ENCODE data around the gene PPP1R3F. TPM values are rescaled to one million over a fixed set of nuclear protein-coding genes. Genes with fewer than 3 reads are reported as not detected.

Gene PPP1R3F
- total RNA-seq, 2 donors from 2014 or later, result 3.0 to 16.3 TPM

DNA sequence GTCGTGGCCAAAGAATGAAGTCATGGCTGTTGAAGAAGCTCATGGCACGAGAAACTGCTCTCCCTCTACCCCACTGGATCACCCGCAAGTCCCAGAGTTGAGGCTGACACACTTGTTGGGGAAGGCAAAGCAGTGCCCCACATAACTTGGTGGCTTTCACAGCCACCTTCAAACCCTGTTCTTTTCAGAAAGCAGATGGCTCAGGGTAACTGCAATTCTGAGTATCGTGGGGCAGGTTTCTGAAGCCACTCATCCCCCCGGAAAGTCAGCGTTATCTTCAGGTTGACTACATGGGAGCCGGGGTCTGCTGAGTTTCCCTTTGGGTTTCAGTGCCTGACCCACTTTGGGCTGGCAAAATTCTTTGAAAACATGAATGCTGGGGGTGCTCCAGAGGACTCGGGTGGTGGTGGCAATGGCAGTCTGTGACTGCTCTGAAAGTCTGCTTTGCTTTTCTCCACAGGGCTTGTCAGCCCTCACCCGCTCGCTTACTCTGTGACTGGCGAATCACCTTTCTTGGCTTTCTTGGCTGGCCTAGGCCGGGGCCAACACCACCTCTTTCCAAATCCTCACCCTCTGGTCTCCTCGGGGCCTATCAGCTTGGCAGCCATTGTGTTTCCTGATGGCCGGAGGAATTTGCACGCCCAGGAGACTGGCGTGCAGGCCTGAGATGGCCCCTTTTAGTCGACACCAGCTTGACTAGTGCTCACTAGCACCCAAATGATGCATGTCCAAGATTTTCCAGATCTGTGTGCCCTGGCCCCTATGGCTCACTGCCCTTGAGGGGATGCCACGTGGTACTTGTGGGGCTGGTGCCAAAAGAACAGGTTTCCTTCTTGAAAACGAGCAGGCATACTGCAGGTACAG, 7.3 kb downstream of the PPP1R3F start:
- peak; percentile 52 for ATAC-seq
- intact Hi-C loops (cut with DNase I), result no loop called here

DNA sequence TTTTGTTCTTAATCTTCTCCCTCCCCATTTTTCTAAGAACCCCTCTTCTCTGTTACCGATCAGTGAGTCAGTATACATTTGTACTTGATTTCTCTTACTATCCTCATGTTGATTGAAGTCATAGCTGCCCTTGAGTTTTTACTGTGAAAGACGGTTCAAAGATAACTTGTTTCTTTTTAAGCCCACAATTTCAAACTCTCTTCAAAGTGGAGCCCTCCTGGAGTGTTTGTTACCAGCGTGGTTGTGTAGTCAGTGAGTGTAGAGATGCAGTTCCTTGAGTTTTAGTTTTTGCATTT, 7.9 kb downstream of the PPP1R3F start:
- Histone ChIP-seq H3K9me3 (no peaks in the 10 kb centered on the region), H3K27me3 (no peaks in the 10 kb centered on the region), H3K27ac (no peak overlapping the region), H3K4me3 (no peak overlapping the region), H3K4me1 (peaks cover 26% of the 10 kb centered on the region), H3K36me3 (replicated peaks in 1 of 2; ENCODE audit: insufficient read depth in 1 of 2, low read depth in 2 of 2) (no peaks in the 10 kb centered on the region)
- 49 to 51% methylated on average over 3 of the region's 3 CpGs for WGBS, 2 donors
- DNase-seq (no peak), ATAC-seq (no peak)
- TF ChIP-seq, protein P1, sequence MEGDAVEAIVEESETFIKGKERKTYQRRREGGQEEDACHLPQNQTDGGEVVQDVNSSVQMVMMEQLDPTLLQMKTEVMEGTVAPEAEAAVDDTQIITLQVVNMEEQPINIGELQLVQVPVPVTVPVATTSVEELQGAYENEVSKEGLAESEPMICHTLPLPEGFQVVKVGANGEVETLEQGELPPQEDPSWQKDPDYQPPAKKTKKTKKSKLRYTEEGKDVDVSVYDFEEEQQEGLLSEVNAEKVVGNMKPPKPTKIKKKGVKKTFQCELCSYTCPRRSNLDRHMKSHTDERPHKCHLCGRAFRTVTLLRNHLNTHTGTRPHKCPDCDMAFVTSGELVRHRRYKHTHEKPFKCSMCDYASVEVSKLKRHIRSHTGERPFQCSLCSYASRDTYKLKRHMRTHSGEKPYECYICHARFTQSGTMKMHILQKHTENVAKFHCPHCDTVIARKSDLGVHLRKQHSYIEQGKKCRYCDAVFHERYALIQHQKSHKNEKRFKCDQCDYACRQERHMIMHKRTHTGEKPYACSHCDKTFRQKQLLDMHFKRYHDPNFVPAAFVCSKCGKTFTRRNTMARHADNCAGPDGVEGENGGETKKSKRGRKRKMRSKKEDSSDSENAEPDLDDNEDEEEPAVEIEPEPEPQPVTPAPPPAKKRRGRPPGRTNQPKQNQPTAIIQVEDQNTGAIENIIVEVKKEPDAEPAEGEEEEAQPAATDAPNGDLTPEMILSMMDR (IDR thresholded peaks at IDR 0.05), result no peak
- no peak for TF ChIP-seq POLR2A (IDR thresholded peaks at IDR 0.05)
- intact Hi-C loops (cut with DNase I), result no loop called here

More for the DNA sequence above, 7.3 kb downstream of the PPP1R3F start:
- no peaks in the 10 kb centered on the region for H3K36me3 ChIP-seq (replicated peaks in 1 of 2; ENCODE audit: insufficient read depth in 1 of 2, low read depth in 2 of 2)
- H3K4me3 ChIP-seq, result no peak overlapping the region
- peak; percentile 42 to 62 (median 54) for DNase-seq
- peaks cover 32% of the 10 kb centered on the region for H3K4me1 ChIP-seq
- no peaks in the 10 kb centered on the region for H3K9me3 ChIP-seq
- peak overlapping the region in 1 of 4 donors; percentile 44 for H3K27ac ChIP-seq
- 48 to 69% methylated on average over 6 to 18 of the region's 19 CpGs for WGBS, 2 donors
- H3K27me3 ChIP-seq, result no peaks in the 10 kb centered on the region
- no peak for TF ChIP-seq POLR2A (IDR thresholded peaks at IDR 0.05)

DNA sequence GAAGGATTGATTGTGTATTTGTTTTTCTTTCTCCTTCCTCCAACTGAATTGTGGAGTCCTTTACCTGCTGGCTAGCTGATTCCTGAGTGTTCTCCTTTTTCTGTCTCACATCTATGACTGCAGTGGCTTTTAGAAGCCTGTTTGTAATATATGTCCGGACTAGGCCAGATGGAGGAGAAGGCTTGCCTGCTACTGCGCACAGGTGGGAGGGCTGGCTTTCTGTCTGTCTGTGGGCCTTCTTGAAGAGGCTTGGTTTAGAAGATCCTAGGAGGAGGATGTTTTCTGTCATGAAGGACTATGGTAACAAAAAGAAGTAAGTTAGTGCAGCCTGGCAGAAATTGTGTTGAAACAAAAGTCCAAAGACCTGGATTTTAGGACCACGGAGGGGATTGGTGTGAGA, 8.5 kb downstream of the PPP1R3F start:
- H3K4me3 ChIP-seq, result no peak overlapping the region
- intact Hi-C loops (cut with DNase I), result no loop called here
- H3K4me1 ChIP-seq, result peaks cover 21% of the 10 kb centered on the region
- H3K27me3 ChIP-seq, result no peaks in the 10 kb centered on the region
- DNase-seq (no peak), ATAC-seq (no peak)
- H3K9me3 ChIP-seq, result no peaks in the 10 kb centered on the region
- 63 to 88% methylated on average over 1 of the region's 3 CpGs for WGBS, 2 donors
- TF ChIP-seq, protein P1 (IDR thresholded peaks at IDR 0.05), result no peak
- TF ChIP-seq POLR2A (IDR thresholded peaks at IDR 0.05), result no peak
- H3K36me3 ChIP-seq (replicated peaks in 1 of 2; ENCODE audit: insufficient read depth in 1 of 2, low read depth in 2 of 2), result no peaks in the 10 kb centered on the region
- H3K27ac ChIP-seq, result no peak overlapping the region

DNA sequence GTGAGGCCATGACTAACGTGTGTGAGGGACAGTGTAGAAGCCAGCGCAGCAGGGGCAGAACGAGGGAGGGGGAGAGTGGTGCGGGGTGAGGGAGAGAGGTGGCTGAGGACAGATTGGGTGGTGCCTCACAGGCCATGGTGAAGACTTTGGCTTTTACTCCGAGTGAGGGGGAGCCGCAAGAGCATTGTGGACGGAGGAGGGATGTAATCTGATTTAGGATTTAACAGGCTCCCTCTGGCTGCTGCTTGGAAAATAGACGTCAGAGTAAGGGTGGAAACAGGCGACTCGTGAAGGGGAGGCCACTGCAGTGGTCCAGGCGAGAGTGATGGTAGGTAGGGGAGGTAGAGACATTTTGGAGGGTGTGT, 13.0 kb downstream of the PPP1R3F start:
- TF ChIP-seq, protein P1 (IDR thresholded peaks at IDR 0.05), result no peak
- TF ChIP-seq POLR2A (IDR thresholded peaks at IDR 0.05), result no peak
- Histone ChIP-seq H3K9me3 (no peaks in the 10 kb centered on the region), H3K27ac (no peak overlapping the region), H3K27me3 (no peaks in the 10 kb centered on the region), H3K4me1 (peaks cover under 1% of the 10 kb centered on the region), H3K4me3 (no peak overlapping the region), H3K36me3 (replicated peaks in 1 of 2; ENCODE audit: insufficient read depth in 1 of 2, low read depth in 2 of 2) (no peaks in the 10 kb centered on the region)
- DNase-seq (peak in 1 of 4 donors; percentile 8), ATAC-seq (no peak)
- WGBS, 2 donors, result 61 to 74% methylated on average over 10 to 11 of the region's 11 CpGs
- intact Hi-C loops (cut with DNase I), result no loop called here

DNA sequence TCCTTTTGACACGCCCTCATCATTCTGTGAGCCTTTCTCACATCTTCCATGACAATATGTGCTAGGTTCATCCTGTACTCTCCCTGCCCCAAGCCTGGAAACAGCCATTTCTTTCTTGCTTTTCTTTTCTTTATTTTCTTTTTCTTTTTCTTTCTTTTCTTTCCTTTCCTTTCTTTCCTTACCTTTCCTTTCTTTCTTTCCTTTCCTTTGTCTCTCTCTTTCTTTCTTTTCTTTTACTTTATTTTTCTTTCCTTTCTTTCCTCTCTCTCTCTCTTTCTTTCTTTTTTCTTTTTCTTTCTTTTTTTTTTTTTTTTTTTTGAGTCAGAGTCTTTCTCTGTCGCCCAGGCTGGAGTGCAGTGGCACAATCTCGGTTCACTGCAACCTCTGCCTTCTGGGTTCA, 14.6 kb downstream of the PPP1R3F start:
- Histone ChIP-seq H3K4me3 (no peak overlapping the region), H3K4me1 (no peaks in the 10 kb centered on the region), H3K36me3 (replicated peaks in 1 of 2; ENCODE audit: insufficient read depth in 1 of 2, low read depth in 2 of 2) (no peaks in the 10 kb centered on the region), H3K27ac (no peak overlapping the region), H3K9me3 (no peaks in the 10 kb centered on the region), H3K27me3 (no peaks in the 10 kb centered on the region)
- DNase-seq, result no peak
- intact Hi-C loops (cut with DNase I), result no loop called here
- TF ChIP-seq, protein P1 (IDR thresholded peaks at IDR 0.05), result no peak
- TF ChIP-seq POLR2A (IDR thresholded peaks at IDR 0.05), result no peak
- WGBS, 2 donors, result 83 to 97% methylated on average over 2 to 3 of the region's 3 CpGs
- no peak for ATAC-seq

All from body of pancreas (tissue), 4 donors.